RWPE1 (cell line): Measurements from ENCODE around the gene TNIP1.

Source experiments
- CTCF ChIA-PET: fragments of 350-600 bp; sonication (Branson Sonifier 250); formaldehyde crosslinking; extraction: SDS; loops from one replicate; lab custom pipeline; 2021; lab: Yijun Ruan, JAX
- POLR2A ChIA-PET: fragments of 400-600 bp; formaldehyde crosslinking; extraction: SDS; loops from one replicate; lab custom pipeline; 2020; ENCODE audit warnings: antibody characterized with exemption; ENCODE audit not compliant: low non-redundant PET; lab: Yijun Ruan, JAX
- DNase-seq: peaks from one replicate; pipeline ENCODE4 v3.0.0; 2012; ENCODE audit warnings: low spot score
- H3K27ac ChIP-seq: fragments of 450-650 bp; 2 replicates; pipeline ENCODE4 v1.5.1; 2017
- TF ChIP-seq, protein P1 (sequence below): fragments of 450-650 bp; conservative IDR thresholded peaks from 2 replicates; pipeline ENCODE4 v1.5.1; 2017; ENCODE audit warnings: low read depth, mild to moderate bottlenecking

Gene TNIP1

DNA sequence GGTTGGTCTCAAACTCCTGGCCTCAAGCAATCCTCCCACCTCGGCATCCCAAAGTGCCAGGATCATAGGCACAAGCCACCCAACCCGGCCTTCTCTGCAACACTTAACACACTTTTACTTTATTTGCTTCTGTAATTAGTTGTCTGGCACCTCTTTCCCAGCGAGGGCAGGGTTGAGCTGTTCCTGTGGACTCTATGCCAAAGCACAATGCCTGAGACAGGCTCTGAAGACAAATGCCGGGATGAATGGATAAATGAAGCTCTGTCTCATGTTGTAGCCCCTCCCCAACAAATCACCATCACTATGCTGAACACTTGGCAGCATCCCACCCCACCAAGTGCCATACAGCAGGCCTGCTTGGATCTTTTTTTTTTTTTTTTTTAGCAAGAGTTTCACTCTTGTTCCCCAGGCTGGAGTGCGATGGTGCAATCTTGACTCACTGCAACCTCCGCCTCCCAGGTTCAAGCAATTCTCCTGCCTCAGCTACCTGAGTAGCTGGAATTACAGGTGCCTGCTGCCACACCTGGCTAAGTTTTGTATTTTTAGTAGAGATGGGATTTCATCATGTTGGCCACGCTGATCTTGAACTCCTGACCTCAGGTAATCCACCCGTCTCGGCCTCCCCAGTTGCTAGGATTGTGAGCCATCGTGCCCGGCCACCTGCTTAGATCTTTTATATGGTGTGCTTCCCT is 39.1 kb downstream of the TNIP1 start:
- CTCF ChIA-PET, result interaction anchor here (0.6 to 5.2 kb wide), 11 partner anchors 10 to 262 kb away, joined by 3 to 24 read pairs (median 4); no protein-coding TSS in a partner anchor
- no peak for DNase-seq
- H3K27ac ChIP-seq, result peak overlapping the region; percentile 3; the same call in 1 of the 2 replicates
- TF ChIP-seq, protein P1, sequence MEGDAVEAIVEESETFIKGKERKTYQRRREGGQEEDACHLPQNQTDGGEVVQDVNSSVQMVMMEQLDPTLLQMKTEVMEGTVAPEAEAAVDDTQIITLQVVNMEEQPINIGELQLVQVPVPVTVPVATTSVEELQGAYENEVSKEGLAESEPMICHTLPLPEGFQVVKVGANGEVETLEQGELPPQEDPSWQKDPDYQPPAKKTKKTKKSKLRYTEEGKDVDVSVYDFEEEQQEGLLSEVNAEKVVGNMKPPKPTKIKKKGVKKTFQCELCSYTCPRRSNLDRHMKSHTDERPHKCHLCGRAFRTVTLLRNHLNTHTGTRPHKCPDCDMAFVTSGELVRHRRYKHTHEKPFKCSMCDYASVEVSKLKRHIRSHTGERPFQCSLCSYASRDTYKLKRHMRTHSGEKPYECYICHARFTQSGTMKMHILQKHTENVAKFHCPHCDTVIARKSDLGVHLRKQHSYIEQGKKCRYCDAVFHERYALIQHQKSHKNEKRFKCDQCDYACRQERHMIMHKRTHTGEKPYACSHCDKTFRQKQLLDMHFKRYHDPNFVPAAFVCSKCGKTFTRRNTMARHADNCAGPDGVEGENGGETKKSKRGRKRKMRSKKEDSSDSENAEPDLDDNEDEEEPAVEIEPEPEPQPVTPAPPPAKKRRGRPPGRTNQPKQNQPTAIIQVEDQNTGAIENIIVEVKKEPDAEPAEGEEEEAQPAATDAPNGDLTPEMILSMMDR, result no peak
- POLR2A ChIA-PET, result interaction anchor here (0.7 kb wide), 2 partner anchors 39 to 189 kb away, joined by 7 to 13 read pairs; no protein-coding TSS in a partner anchor

DNA sequence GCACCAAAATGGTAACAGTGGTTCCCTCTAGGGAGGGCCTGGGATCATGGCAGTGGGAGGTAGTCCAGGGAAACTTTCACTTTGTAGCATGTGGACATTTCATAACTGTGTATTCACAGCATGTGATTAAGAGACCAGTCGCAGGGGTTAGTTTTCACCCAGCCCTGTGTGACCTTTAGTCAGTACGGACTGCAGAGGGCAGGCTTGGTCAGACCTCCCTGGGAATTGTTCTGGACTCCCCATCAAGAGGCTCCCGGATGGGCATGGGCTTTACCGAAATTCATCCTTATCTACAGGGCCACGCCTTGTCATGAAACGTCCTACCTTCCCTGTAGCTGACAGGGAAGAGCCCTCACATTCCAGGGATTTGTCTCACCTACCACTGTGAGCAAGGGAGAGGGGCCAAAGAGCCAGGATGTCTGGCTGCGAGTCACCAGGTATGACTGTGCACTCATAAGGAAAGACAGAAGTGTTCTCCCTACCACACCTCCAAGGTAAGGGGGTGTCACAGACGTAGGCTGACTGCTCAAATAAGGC is 40.6 kb downstream of the TNIP1 start:
- TF ChIP-seq, protein P1, result no peak
- ChIA-PET POLR2A (no interaction called here), CTCF (interaction anchor here (2.9 to 5.2 kb wide), 2 partner anchors 11 to 75 kb away, joined by 13 to 24 read pairs; no protein-coding TSS in a partner anchor)
- peak; percentile 79 for DNase-seq
- H3K27ac ChIP-seq, result peak overlapping the region; percentile 41

DNA sequence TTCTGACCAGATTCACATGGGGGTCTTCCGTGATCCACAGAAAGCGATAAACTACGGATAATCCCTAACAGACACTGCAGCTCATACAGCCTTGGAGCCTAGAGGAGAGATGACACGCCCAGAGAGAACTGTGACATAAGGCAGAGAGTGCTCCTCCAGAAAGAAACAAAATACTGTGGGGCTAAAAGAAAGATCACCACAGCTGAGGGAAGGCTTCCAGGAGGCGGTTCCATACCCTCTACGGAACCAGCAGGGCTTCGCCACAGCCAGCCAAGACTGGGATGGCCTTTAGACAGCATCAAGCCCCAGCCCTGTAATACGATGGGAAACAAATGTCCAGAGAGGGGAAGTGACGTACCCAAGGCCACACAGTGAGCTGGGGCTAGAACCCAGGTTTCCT is 41.2 kb downstream of the TNIP1 start:
- no peak for DNase-seq
- TF ChIP-seq, protein P1, result no peak
- no peak overlapping the region for H3K27ac ChIP-seq
- ChIA-PET CTCF (interaction anchor here (0.6 to 5.2 kb wide), 5 partner anchors 9 to 378 kb away, joined by 3 to 24 read pairs (median 11); no protein-coding TSS in a partner anchor), POLR2A (no interaction called here)

DNA sequence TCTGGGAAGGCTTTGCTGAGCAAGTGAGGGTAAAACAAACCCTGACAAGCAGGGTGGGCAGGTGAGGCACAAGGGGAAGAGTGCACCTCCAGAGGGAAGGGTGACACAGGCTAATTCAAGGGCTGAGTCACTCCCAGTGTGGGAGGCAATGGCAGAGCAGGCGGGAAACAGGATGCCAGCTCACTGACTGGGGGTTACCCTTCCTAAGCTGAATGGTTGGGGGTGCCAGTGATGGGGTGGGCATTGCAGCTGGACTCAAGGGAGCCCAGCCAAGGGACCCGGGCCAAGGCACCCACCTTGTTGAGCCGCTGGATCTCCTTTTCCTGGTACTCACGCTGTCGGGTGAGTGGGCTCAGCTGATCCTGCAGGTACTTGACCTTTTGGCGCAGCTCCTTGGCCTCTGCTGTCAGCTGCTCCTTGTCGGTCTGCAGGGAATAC is 42.0 kb downstream of the TNIP1 start:
- TF ChIP-seq, protein P1, result no peak
- no peak overlapping the region for H3K27ac ChIP-seq
- POLR2A ChIA-PET, result no interaction called here
- DNase-seq, result no peak
- CTCF ChIA-PET, result interaction anchor here (0.8 to 5.2 kb wide), 3 partner anchors 10 to 77 kb away, joined by 3 to 24 read pairs (median 13); no protein-coding TSS in a partner anchor

DNA sequence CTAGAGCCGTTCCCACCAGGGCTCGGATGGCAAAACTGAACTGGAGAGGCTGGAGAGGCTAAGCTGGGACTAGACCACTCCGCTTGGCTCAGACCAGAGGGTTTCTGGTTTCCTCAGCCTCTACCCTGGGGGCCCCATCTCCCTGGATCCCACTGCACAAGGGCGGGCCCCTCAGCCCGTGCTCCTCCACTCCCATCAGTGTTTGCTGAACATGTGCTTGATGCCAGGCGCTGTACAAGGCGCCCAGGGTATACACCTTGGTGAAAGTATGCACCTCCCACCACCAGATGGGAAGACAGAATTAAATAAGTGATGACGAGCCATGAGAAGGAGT is 42.5 kb downstream of the TNIP1 start:
- TF ChIP-seq, protein P1, result no peak
- DNase-seq, result no peak
- CTCF ChIA-PET, result interaction anchor here (1.1 to 5.2 kb wide), 3 partner anchors 10 to 77 kb away, joined by 3 to 24 read pairs (median 13); no protein-coding TSS in a partner anchor
- POLR2A ChIA-PET, result no interaction called here
- H3K27ac ChIP-seq, result 0 out of 2 replicates have a peak overlapping the region, but pooled peaks have one; percentile 1

DNA sequence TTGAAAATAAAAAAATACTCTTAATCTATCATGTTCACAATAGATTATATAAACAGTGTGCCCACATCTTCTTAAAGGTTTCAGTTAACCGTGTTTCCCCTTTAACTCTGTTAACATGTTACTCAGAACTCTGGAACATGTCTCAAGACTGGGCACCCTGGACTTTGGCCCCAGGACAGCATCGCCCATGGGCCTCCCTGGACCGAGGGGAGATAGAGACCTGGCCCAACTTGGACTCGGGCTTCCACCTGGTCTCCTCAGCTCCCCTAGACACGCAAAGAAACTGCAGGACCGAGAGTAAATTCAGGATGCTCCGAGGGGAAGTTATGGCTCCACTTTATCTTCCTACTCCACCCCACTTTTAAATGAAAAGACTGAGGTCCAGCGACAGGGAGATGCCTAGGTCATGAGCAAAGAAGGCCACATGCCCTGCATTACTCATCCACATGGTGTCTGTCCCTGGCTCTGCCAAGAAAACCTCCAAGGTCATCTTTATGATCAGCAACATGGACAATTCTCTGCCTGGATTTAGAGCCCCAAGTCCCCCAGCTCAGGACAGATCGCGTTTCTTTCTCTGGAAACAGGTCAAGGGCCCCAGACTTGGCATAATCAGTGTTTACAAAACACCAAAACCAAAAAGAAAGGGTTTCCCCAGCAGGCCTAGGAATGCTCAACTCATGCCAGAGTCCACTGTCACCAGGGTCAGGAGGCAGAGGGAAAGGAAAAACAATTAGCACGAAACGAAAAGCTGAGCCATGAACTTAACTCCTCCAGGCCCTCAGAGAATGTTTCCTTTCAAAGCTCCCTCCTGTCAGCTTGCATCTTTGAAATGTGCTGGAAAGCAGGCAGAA is 43.0 kb downstream of the TNIP1 start:
- ChIA-PET POLR2A (no interaction called here), CTCF (interaction anchor here (1.1 to 5.2 kb wide), 2 partner anchors 10 to 14 kb away, joined by 3 to 24 read pairs; no protein-coding TSS in a partner anchor)
- DNase-seq, result no peak
- H3K27ac ChIP-seq, result 0 out of 2 replicates have a peak overlapping the region, but pooled peaks have one; percentile 1
- TF ChIP-seq, protein P1, result no peak
